DMS114 treated with DMSO at 0.1 percent for 48 hours (cell line): Measurements from ENCODE around the gene ANKRD60.

Source experiments
- DNase-seq: peaks from one replicate; lab custom pipeline; 2025; ENCODE audit not compliant: unreplicated experiment; lab: John Stamatoyannopoulos, UW

Gene ANKRD60

GRCh38 chr20:58228484-58229197 is at the start of gene ANKRD60:
Gene ANKRD60, minus strand, starts transcription at chr20:58228653. Its CDS starts 0 bp downstream, at chr20:58228653.
- DNase-seq = no peak

- DNase-seq = no peak
These were observed 49.4 kb upstream of the ANKRD60 start for GRCh38 chr20:58277578-58278472.

DNA sequence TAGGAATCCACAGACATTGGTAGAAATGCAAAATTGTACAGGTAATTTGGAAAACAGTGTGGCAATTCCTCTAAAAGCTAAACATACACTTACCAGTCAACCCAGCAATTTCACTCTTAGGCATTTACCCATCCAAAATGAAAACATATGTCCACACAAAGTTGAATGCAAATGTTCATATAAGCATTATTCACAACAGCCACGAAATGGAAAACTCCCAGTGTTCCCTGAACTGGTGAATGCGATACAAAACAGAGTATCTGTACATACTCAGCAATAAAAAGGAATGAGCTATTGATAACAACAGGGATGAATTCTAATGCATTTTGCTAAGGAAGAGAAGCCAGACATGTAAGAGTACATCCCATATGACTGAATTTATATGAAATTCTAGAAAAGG is 48.7 kb upstream of the ANKRD60 start:
- DNase-seq = no peak

DNA sequence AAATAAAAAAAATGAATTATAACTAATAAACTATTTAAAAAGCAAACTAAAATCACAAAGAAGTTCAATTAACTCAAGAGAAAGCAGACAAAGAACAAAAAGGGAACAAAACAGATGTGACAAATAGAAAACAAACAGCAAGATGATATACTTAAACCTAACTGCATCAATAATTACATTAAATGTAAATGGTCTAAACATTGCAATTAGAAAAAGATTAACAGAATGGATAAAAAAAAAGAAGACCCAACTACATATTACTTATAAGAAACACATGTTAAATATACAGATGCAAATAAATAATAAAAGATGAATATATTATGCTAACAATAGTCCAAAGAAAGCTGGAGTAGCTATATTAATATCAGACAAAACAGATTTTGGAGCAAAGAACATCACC is 45.9 kb upstream of the ANKRD60 start:
- DNase-seq = no peak

DNA sequence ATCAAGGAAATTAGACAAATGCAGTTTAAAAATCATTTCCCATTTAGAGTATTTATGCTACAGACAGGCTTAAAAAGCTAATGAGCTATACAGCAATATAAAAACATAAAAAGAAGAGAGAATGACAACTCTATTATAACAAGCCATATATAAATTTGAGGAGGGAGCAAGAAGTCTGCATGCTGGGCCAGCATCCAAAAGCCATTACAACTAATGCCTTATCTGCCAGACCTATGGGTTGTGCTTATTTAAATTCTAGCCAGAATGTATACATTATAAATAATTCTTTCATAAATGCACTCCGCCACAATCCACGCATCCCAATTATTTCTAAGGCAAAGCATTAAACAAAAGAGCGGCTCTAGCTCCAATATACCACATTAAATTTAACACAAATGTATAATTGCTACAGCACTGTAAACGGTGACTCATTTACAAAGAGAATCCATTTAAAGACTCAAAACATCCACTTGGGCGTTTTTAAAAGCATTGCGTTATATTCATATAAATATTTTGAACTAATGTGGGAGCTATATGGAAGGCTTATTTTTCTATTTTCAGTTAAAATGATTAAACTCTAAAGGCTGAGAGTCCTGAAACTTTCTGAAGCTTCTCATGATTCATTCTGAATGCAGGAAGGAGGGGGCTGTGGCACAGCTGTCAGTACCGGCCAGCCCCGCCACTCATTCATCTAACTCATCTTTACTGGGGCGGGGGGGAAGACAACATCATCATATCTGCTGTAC is 43.3 kb upstream of the ANKRD60 start:
- DNase-seq = no peak

DNA sequence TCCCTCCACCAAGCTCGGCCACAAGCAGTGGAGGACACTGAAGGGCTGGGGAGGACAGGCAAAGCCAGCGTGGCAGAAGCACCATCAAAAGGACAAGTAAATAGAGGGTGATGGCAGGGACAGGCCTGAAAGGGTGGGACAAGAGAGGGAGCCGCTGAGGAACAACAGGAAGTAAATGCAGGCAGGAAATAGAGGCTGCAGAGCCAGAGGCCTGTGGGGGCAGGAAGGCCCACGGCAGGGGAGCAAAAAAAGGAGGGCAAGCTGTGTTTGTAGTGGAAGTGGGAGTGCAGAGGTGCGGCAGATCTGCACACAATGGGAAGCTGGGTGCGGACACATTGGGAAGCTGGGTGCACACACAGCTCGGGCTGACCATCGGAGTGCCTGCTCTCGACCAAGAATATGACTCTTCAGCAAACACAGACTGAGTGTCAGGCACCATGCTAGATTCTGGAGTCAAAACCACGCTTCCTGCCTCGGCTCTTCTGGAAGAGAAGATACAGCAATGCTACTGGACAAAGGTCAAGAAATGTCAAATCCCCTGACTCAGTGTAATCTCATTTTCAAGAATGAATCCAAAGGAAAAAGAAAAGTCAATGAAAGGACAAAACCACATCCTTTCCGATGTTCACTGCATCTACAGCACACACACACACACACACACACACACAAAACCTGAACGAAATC is 40.6 kb upstream of the ANKRD60 start:
- DNase-seq = no peak

DNA sequence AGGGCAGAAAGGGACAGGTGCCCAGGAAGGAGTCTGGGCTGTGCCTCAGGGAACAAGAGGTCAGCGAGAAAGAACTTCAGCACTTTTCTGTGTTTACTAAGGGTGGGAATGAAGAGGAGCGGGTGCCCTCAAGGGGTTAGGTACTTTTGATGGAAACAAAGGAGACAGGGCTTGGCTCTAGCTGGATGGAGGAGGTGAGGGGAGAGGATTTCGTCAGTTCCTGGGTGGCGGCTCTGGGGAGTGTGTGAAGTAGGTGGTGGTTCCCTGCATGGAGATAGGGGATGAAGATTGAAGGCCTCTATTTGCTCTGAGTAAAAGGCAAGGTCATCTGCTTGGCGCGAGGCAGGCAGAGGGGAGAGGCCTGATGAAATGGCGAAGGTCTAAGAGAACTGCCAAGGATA is 40.0 kb upstream of the ANKRD60 start:
- no peak for DNase-seq

DNA sequence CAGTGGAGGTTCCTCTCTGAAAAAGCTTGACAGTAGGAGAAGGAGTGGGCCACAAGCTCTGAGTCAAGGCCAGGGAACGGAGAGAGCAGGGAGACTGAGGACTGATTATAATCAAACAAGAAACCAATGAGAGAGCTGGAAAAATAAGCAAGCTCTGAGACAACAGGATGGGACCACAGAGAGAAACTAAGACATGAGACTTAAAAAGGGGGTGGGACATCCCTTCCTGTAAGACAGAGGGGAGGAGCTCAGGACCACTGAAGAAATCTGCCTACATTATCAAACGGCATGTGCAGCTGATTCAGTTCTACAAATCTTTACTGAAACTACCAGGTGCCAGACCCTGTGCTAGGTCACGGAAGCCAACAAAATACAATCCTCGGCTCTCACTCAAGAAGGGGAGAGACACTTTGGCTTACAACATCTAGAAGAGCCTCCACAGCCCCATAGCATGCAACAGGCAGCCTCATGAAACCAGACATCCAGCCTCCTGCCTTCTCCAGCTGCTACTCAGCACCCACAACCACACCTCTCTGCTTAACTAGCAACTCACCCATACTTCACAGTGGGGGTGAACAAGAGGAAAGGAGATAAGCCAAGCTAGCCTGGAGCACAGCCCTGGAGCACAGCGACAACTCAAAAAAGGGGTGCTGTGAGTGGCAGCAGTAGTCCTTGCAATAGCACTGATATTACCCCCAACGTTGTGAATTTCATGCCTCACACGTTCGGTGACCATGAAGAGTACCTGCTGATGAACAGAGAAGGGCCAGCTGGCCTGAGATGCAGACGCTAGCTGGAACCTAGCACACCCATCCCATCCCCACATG is 39.1 kb upstream of the ANKRD60 start:
- no peak for DNase-seq

DNA sequence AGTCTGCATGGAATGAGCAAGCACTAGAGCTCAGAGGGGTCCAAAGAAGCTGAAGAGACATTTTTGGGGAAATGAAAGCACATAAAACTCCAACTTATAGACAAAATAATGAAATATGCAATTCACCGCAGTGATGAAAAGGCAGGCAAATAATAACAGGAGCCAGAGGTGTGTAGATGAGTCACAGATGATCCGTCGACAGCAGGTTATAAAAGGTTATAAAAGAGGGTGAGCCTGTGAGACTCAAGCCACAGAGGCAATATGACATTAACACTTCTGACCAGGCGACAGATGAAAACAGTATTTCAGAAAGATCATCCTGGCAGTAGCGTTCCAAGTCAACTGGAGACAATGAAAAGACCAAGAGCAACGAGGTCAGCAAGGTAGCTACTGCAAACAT is 35.8 kb upstream of the ANKRD60 start:
- no peak for DNase-seq

DNA sequence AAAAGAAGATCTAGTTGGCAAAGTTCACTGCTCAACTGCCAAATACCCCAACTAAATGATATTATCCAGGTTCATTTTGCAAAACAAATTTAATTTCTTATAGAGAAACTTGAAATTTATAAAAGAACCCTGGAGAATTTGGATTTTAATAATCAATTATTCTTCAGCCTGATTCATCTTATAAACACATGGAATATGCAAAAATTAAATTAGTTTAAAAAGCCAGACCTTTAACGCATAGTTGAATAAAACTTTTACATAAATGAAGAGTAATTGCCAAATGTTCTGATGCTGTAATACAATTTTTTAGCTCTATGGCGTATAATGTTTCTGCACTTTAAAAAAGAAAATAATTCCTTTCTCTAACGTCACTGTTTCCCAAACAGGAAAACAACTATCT is 33.2 kb upstream of the ANKRD60 start:
- no peak for DNase-seq

DNA sequence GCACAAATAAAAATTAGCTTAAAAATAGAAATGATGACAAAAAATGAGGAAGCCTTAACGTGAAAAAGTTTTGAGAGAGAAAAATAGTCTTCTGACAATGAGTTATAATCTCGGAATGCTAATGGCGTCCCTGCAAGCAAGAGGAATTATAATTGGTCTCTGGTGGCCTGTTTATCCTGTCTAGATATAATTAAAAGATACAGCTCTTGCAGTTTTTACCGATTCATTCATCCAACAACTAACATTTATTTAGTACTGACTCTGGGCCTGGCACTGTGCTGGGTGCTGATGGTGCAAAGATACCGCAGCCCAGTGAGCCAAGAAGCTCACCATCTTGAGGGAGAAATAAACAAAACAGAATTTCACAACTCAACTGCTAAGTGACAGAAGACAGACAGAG is 31.6 kb upstream of the ANKRD60 start:
- no peak for DNase-seq

GRCh38 chr20:58256842-58257241 is 28.4 kb upstream of the ANKRD60 start:
- no peak for DNase-seq

- no peak for DNase-seq
These were observed 27.9 kb upstream of the ANKRD60 start for GRCh38 chr20:58256307-58256706.

GRCh38 chr20:58254890-58255289 is 26.4 kb upstream of the ANKRD60 start:
- no peak for DNase-seq

GRCh38 chr20:58251979-58252591 is 23.6 kb upstream of the ANKRD60 start:
- no peak for DNase-seq

- DNase-seq = no peak
These were observed 23.0 kb upstream of the ANKRD60 start for GRCh38 chr20:58251348-58251978.

GRCh38 chr20:58246346-58246745 is 17.9 kb upstream of the ANKRD60 start:
- no peak for DNase-seq

GRCh38 chr20:58245931-58246330 is 17.5 kb upstream of the ANKRD60 start:
- DNase-seq = no peak

- DNase-seq = no peak
These were observed 16.9 kb upstream of the ANKRD60 start for GRCh38 chr20:58245181-58245891.
